T-helper 22 cell (primary cell): ENCODE data around the gene KCNIP2.

Experiments used
- DNase-seq: peaks from one replicate; pipeline ENCODE4 v3.0.0-alpha.2; 2020; ENCODE audit warnings: low read depth

The KCNIP2 gene

DNA sequence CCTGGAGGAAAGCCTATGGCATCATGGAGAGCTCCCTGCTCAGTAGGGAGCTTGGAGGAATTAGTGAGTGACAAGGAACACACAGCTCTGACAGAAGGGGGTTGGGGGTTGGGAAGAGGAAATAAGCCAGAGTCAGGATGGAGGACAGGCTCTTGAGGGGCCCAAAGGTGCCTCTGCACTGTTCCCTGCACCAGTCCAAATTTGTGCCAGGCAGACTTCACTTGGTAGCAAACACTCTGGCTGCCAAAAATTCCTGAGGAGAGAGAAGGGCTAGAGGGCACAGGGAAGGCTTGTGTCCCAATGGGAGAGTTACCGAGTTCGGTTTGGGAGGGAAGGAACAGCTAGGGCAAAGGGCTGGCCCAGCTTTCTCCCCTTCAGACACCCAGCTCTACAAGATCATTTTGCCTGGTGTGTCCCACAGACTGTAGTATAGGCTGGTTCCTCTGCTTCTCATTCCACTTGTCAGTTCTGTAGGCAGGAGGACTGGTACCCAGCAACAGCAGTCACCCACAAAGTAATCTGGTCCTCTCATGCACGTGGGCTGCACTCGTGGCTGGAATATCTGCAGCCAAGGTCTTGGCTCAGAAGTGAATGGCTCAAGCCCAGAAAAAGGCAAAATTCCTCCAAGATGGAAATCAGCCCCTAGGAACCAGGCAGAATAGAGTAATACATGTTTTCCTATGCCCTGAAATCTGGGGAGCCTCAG is 8.0 kb upstream of the KCNIP2 start:
- DNase-seq, result no peak

DNA sequence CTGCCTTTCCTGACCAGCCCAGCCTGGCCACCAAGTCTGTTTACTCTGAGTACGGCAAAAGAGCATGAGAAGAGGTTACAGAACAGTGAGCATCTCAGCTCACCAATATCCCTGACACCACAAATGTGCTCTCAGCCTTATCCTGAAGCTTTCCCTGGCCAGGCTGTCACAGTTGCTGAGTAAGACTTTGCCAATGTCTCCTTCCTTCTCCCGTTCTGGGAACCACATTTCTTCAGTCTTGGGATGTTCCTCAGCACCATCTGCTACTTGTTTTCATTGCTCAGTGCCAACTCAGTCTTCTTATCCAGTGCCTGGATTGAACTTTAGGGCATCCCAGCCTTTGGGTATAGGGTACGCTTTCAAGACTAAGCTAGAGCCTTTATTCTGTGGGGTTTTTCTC is 7.1 kb upstream of the KCNIP2 start:
- no peak for DNase-seq

DNA sequence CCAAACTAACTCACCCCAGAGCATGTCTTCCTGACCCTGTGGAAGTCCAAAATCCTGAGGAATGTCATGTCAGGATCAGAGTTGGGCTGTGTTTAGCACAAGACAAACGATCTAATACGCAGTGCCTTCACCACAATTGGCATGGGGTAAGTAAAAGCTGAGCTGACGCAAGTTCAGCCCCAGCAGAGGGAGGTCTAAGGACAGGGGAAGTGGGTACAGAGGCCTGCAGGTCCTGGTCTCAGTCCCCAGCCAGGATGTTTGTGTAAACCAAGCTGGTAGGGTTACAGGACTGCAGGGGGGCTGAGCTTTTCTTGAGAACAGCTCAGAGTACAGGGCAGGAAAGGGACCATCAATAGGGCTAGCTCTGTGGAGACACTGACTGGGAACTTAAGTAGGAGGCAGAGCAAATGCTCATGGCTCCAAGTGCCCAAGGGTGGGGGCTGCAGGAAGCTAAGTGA is 5.3 kb upstream of the KCNIP2 start:
- no peak for DNase-seq

DNA sequence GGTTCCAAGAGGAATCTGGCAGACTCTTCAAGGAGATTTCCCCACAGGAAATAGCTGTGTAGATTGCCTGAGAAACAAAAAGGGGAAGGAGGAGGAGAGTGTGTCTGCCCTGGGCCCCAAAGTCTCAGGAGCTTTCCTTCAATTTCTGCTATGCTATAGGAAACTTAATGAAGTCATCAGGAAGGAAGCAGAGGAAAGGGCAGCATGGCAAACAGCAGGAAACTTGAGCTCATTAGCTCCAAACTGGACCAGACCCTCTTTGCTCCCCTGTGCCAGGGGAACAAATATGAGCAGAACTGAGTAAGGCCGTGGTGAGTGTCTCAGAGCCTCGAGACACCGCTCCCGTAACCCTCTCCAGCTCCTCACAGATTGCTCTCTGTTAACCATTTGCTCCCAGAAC is 4.8 kb upstream of the KCNIP2 start:
- DNase-seq, result no peak

DNA sequence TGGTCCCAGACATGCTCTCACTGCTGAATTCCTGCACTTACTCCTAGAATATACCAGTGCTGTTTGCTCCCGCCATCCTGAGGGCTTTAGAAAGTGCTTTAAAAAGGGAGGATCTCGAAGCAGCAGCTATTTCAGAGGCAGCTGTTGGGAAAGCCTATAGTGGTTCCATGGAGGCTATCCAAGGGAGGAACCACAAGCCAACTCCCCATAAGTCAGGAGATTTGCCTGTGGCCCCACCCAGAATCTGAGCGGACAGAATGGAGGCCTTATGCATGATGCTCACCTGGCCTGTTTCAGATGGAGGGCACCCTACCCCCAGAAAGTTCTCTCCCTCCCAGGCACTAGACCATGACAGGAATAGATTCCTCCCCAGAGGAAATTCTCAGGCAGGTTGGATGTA is 2.3 kb upstream of the KCNIP2 start:
- no peak for DNase-seq

DNA sequence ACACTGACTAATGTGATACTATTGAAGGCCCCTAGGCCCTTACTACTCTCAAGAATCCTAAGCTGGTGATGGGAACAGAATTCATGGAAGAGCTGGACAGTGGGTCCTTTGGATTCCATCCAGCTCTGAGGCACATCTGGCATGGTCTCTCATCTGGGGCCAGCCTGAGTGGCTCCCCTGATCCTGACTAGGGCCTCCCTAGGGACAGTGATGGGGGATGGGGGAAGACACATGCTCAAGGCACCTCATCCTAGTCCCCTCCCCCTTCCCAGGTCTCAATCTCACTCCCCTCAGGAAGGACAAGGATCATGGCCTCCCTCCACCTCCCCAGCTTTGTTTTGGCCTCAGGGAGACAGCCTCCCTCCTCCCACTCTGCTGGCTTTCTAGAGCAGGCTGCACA is 1.8 kb downstream of the KCNIP2 start:
- no peak for DNase-seq

DNA sequence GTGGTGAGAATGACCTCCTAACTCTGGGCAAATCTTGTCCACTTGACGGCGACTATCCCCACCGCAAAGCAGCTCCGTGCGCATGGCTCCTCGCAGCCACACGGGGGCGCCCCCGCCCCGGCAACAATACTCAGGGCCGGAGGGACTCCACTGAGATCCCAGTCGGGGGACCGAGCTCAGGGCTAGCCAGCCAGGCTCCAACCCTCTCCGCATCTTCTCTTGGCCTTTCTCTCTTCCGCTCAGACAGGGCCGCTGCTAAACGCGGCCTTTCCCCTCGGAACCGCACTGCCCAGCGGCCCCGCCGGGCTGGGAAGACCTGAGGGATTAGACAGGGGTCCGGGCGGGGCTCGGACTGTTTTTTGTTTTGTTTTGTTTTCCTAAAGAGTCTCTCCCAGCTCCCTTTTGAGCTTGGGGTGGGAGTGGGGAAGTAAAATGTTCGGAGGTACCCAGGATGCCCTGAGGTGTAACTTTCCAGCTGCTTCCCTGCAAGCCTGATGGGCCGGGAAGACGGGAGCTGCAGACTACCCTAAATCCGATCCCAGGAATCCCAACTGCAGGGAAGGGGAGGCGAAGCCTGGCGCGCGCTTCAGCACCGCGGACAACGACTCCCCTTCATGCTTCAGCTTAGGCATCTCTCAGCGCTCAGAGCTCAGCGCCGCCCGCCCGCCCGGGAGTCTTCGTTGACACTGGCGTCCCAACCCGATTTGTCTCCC is 2.7 kb downstream of the KCNIP2 start:
- peak; percentile 47 for DNase-seq

DNA sequence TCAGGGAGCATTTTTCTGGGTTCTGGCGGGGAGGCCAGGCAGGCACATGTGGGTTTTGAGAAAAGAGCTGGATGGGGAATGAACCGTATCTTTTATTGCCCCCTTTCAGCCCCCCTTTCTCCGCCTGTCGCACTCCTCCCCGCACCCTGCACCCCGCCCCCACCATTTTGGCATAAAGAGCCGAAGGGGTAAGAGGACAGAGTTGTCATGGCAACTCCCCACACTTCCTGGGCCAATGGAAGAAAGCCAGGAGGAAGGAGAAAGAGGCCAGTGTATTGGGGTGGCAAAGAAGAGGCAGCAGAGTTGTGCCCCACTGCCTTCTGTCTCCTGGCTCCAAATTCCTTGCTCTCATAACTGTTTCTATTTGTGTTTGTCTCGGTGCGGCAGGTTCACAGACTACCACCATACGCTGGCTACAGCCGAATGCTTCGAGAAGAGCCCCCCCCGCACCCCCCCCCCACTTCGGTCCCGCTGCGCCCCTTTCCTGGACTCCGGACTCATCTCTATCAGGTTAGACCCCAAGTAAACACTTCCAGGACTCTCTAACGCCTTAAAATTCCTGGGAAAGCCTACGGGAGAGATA is 3.4 kb downstream of the KCNIP2 start:
- no peak for DNase-seq

DNA sequence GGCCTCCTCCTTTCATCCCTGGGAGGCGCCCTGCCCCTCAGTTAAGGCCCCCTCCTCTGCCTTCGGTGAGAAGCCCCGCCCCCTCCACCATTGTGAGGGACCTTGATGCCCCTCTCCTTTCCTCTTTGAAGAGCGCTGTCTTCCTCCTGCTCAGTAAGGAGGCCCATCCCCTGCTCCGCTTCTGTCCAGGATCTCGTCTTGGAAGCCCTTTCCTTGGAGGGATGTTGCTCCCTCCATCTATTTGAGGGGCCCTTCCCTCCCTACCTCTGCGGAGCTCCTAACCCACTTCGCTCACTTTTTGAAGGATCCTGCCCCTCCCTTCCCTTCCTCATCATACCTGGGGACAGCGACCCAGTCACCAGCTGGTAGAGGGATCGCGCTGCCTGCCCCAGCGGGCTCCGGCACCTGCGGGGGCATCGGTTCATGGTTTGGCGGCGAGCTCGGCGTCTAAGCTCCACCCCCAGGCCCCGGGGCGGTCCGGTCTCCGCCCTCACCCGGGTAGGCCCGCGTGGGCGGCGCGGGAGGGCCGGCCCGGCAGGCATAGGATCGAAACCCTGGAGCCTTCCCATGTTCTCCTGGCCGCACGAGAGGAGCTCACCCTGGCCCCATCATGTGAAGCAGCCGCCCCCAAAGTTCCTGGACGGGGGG is 4.1 kb downstream of the KCNIP2 start:
- peak; percentile 57 for DNase-seq

DNA sequence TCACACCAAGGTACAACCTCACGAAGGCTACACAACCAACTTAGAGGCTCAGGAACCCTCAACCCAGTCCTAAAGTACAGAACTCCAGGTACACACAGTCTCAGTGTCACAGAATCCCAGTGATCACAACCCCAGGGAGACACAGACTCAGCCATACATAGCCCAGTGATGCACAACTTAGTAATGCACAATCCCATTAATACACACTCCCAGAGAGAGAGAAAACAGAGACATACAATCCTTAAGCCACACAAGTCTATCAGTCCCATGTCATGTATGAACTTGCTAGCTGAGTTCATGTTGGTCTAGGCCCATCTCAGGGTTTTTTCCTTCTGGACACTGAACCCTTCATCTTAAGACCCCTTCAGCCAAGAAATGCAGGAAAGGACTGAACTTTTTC is 4.6 kb downstream of the KCNIP2 start:
- no peak for DNase-seq

DNA sequence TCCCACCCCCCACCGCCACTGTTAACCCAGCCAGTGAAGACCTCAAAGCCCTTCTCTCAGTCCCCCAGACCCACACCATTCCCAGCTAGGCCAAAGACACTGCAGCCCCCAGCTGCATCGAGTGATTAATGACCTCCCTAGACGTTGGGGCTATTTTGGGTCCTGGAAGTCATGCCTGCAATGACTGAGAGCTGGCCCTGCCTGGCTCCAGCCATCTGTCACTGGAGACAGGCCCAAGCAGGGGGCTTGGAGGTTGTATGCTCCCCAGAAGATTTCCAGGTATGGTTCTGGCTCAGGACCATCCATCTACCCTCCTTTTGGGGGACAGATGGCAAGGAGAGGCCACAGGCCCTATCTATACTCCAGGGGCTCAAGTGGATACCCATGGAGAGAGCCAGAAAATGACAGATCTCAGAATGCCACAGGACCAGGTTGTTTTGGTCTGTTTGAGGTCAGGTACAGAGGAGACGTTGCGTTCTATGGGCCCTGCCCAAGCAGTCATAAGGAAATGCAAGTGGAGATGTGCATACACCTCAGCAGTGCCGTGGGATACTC is 5.1 kb downstream of the KCNIP2 start:
- DNase-seq, result no peak

DNA sequence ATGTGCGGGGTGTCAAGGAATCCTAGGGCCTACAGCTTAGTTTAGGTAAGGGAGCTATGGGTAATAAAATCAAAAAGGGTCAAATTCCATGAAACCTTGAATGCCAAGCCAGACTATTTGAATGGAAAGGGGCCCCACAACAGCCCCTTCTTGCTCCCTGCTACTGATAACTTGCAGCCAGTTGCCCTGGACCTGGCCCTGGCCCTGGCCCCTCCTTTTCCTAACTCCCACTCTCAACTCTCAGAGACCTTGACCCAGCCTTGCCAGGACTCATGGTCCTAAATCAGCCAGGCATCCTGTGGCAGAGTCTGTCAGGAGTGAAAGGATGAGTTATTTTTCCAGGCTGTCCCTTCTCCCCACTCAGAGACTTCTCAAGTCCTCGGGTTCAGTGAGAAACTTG is 5.9 kb downstream of the KCNIP2 start:
- no peak for DNase-seq

DNA sequence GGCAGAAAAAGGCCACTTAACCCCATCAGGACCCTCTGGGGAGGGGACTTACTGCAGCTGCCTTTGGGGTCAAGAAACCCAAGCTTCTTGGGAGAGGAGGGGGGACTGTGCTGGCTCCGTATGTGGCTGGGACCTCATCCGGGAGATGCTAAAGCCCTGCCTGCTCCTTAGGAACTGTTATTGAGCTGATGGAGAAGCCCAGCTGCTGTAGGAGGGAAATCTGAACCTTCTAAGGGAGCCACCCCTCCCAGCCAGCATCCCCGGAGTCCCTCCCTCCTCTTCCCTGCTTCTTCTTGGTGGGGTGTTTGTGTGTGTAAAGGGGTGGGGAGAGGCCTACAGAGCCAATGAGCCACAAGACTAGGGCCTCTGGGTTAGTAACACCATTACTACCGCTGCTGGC is 8.2 kb downstream of the KCNIP2 start:
- DNase-seq, result no peak

DNA sequence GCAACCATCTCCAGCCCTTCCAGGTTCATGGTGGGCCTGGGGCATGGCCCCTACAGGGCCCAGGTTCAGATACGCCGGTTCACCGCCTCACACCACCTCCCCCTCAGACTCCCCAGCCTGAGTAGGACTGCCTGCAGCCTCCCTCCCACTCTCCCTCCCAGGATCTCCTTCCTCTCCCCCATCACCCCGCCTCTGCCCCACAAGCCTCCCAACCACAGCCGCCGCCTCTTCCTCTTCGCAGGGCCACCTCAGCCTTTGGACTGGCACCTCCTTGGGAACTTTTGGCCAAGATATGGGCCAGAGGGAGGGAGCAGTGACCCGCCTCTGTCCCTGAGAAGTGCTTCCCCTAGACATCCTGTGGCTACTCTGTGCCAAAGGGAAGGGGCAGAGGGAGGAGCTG is 9.3 kb downstream of the KCNIP2 start:
- no peak for DNase-seq

DNA sequence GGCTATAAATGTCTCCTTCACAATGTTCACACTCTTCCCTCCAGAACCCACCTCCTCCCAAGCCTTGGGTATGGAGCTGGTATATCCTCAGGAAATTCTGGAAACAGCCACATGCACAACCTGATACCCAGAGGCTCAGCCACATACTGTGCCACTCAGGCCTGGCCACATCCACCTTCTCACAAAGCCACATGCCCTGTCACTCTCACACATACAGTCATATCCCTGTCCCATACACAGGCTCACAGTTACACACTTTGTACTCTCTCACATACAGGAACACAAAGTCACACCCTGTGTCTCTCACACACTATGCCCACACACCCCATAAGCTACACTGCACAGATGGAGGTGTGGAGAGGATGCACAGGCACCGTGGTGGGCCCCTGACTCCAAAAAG is 10.1 kb downstream of the KCNIP2 start:
- no peak for DNase-seq

DNA sequence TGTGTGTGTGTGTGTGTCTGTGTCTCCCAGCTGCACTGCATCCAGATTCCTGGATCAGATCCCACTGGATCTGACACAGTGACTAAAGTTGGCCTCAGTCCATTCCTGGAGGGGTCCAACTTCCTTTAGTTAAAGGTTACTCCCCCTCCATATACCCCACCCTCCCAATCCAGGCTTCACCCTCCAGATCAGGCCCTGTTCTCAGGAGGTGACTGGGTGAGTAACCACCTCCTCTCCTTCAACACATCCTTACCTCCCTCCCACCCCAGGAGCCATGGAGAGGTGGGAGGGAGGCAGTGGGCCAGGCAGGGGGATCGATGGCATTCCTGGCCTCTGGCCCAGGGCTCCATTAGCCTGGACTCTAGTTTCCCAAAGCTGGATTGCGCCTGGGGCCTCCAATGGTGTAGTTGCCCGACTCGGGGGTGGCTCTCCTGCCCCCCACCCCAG is 11.3 kb downstream of the KCNIP2 start:
- DNase-seq, result no peak

DNA sequence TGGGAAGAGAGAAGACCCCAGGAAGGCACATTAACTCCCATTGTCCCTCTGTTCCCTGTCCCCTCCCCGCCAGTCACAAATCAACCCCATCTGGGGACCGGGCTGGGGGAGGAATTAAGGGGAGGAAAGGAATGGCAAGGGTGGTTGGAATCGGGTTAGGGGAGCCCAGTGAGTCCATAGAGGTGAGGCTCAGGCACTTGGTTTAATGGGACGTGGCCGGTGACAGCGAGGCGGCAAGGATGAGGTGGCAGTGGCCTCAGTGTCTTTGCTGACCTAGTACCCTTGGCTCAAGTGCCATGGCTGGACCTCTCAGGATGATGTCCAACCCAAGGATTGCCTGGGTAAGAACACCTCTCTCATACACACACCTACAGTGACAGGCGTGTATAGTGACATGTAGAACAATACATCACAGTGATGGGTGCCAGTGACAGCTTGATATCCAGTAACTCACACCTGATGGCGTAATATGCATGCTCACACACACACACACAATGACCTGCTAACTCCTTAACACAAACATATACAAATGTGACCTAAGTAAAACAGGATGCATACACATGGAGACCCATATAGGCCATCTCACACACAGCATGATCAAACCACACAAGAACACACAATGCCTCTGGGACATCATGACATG is 12.3 kb downstream of the KCNIP2 start:
- no peak for DNase-seq

DNA sequence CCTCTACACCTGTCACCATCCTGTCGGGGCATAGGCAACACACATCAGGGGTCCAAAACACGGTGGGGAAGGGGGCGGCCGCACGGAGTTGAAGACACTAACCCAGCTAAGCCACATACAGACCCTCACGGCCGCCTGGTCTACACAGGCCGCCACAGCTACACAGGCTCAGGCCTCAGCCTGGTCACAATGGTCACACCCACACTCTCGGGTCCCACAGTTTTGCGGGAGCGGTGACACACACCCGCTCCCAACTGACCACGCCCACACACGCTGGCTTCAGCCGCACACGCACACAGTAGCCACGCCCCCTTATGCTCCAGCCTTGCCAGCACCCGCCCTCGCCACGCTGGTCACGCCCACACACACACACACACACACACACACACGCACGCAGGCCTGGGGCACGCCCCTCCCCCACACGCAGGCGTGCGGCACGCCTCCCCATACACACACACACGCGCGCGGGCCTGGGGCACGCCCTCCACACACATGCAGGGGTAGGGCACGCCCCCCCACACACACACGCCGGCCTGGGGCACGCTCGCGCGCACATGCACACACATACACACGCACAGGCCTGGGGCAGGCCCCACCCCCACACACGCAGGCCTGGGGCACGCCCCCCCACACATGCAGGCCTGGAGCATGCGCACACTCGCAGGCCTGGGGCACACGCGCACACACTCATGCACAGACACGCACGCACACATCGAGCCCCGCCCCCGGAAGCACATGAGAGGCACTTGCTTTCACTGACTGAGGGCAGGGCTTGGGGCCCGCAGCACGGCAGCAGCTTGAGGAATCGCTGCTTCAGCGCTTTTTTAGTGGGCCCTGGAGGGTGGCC is 13.1 kb downstream of the KCNIP2 start:
- DNase-seq, result peak; percentile 96

DNA sequence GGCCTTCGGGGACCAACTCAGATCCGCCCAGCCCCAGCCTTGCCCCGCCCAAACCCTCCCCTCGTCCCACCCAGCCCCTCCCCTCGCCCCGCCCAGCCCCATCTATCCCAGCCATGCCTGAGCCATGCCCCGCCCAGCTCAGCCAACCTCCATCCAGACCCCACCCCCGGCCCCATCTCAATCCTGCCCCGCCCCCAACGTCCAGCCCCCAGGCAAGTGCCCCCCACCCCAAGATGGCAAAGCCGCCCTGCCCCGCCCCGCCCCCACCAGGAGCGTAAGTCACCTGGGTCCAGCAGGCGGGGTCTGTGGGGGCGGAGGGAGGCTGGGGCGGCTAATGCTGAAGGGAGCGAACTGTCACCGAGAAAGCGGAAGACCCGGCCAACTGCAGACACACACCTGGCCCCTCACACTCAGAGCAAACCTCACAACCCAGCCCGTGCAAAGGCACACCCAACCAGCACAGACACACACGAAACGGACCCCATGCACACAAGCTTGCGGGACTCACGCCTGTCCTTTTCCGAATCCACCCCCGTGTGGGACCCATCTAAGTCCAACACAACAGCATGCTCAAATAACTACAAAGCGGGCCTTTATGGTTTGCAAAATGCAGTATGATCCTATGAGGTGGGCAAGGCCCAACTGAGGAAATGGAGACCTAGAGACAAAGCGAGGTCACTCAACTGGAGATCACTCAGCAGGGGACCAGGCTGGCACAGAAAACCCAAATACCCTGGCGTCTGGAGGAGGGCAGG is 13.9 kb downstream of the KCNIP2 start:
- DNase-seq, result peak; percentile 67
